AG20443 (cell line): ENCODE measurements around the gene GCNT1.
"Not testable (repeated sequence)": the region's sequence is repeated elsewhere in the genome, so short reads cannot be mapped to it uniquely, and the experiment has no call there.

Experiments used
- DNase-seq: peaks from one replicate; pipeline ENCODE4 v3.0.0; 2012; ENCODE audit warnings: low spot score, mixed read lengths

GCNT1 gene

DNA sequence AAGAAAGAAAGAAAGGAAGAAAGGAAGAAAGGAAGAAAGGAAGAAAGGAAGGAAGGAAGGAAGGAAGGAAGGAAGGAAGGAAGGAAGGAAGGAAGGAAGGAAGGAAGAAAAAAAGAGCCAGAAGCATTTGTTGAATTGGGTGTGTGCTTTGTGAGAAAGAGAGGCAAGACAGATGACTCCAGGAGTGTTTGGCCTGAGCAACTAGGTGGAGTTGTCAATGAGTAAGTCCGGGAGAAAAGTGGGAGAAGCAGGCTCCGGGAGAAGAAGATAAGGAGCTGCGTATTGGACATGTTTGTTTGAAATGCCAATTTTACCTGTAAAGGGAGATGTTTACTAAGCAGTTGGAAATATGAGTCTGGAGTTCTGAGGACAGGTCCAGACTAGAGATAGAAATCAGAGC lies 15.1 kb upstream of the GCNT1 start:
- no peak for DNase-seq

DNA sequence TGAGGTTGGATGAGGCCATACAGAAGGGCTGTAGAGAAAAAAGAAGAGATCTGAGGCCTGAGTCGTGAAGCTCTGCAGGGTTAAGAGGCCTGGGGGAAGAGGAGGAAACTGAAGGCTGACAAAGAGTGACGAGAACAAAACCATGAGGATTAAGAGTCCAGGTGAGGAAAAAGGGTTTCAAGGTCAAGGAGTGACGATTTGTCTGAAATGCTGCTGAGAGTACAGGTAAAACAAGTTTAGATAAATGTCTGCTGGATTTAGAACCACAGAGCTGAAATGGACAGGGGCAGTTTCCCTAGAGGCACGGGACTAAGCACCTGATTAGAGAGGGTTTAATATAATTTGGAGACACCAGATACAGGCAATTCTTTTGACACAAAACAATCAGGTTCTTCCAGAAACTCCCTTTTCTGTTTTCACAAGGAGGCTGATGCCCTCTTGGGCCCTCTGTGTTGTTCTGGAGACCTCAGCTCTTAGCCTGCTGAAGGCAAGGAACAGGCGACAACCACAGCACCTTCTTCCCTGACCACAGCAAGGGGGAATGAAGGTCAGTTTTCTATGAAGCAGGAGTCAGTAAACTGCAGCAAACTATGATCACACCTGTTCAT lies 14.6 kb upstream of the GCNT1 start:
- DNase-seq, result no peak

- no peak for DNase-seq
Observed at GRCh38 chr9:76445976-76446375, 13.0 kb upstream of the GCNT1 start.

DNA sequence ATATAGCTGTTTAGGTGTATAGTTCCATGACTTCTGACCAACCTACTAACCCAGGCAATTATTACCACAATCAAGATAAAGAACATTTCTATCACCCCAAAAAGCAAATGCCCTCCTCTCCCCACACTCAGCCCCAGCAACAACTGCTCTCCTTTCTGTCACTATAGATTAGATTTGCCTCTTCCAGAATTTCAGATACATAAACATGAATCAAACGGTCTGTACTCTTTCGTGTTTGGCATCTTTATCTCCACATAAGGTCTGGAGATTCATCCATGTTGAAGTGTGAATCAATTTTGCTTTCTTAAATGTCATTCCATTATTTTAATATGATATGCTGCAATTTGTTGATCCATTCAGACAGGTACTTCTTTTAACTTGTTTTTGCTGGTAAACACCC lies 10.5 kb upstream of the GCNT1 start:
- DNase-seq, result no peak

GRCh38 chr9:76451234-76451633 lies 7.7 kb upstream of the GCNT1 start:
- peak; percentile 70 for DNase-seq

DNA sequence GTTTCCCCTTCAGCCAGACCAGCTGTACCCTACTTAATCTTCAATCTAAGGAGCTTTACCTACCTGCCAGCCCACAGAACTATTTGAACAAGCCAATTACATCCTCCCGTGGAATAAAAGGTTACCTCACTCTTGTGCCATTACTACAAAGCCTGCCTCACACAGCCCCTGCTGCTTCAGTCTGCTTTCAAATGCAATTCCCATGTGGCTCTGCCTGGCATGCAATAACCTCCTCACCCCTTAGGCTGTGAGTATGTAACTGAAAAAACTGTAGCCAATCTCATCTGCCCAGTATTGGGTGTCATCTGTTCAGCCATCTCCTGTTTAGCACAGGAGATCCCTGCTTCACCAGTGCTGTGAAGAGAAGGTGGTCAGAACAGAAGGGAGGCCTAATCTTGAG lies 6.1 kb upstream of the GCNT1 start:
- no peak for DNase-seq

- peak; percentile 41 for DNase-seq
Observed at GRCh38 chr9:76453785-76454184, 5.2 kb upstream of the GCNT1 start.

DNA sequence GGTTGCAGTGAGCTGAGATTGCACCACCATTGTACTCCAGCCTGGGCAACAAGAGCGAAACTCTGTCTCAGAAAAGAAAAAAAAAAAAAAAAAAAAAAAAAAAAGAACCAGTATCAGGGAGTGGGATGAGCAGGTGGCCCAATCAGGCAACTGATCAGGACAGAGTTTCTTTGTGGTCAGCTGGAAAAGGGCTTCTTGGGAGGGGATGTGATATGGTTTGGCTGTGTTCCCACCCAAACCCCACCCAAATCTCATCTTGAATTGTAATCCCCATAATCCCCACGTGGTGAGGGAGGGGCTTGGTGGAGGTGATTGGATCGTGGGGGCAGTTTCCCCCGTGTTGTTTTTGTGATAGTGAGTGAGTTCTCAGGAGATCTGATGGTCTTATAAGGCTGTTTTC lies 4.7 kb upstream of the GCNT1 start:
- no peak for DNase-seq

DNA sequence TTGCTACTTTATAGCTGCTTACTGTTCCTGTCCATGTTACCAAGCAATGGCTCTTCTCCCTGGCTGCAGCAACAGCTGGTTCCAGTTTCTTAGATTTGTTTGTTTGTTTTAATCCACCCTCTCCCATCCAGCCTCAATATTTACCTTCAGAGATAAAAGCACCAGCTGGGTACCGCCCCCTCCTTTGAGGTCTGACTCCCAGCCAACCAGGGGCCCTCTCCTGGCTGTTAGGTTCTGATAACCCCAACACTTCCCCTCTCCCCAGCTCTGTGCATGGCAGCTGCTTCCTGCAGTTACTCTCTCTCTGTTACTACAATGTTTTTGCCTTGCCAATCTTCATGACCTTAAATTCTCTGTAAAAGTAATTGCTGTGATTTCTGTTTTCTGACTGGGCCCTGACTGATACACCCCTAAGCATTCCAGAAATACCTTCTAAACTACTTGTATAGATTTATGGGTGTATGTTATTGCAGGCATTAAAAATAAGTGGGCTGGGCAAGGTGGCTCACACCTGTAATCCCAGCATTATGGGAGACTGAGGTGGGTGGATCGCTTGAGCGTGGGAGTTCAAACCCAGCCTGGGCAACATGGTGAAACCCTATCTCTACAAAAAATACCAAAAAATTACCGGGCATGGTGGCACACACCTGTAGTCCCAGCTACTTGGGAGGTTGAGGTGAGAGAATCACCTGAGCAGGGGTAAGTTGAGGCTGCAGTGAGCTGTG lies 2.6 kb upstream of the GCNT1 start:
- no peak for DNase-seq

GRCh38 chr9:76459694-76460635 lies 983 bp downstream of the GCNT1 start:
- peak; percentile 64 for DNase-seq

DNA sequence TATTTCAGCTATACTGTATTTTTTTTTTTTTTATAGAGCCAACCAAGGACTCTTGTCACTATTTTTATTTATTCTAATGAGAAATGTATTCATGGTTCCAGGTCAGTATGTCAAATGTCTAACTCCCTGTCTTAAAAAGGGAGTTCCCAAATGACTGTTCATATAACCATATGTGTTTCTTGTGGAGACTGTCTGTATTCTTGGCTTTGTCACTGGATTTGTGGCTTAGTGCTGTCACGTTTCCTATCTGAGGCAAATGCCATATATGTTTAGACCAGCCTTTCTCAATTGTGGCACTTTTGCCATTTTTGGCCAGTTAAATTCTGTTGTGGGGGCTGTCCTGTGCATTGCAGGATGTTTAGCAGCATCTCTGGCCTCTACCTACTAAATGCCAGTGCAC lies 3.1 kb downstream of the GCNT1 start:
- no peak for DNase-seq

GRCh38 chr9:76463211-76463610 lies 4.2 kb downstream of the GCNT1 start:
- DNase-seq, result no peak

DNA sequence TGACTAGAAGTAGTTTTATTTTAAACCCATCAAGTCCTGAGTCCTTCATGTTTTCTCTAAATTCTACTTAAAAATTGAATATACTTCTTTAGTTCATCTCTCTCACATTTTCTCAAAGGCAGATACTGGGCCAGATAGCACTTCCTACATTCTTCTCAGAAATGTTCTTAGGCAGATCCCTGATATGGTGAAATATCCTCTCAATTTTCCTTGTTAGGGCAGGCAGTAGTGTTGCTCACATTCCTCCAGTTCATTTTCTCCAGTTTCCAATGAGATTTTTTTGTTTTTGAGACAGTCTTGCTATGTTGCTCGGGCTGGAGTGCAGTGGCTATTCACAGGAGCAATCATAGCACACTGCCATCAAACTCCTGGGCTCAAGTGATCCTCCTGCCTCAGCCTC lies 5.7 kb downstream of the GCNT1 start:
- no peak for DNase-seq

DNA sequence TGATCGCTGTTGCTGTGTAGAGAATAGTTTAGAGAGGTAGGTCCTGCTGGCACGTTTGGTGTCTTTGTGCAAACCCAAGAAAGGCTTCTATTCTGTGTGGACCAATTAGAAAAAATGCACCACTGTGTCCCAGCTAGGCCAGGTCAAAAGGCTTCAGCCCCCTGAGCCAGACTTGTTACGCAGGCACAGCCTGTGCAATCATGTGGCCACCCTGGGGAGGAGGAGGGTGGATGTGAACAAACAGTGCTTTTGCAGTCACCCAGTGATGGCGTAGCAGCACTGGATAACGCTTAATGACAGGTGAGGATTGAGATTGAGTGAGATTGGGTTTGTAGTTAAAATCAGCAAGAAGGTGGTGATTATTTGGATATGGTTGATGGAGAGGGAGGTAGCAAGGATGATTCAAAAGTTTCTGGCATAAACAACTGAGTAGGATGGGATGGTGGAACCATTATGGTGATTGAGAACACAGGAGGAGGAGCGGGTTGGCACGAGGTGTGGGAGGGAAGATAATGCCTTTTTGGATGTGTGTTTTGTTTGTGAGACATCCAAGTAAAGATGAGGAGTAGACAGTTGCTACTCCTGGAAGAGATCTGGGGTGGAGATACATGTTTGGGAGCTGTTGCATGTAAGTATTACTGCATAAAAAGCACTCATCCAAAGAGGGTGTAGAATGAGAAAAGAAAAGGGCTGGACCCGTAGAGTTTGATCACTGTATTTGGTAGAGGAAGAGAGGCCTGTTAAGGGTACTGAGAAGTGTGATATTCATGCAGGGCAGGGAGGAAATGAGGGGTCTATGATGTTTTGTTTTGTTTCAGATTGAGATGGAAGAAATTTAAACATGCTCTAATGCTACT lies 6.7 kb downstream of the GCNT1 start:
- no peak for DNase-seq

DNA sequence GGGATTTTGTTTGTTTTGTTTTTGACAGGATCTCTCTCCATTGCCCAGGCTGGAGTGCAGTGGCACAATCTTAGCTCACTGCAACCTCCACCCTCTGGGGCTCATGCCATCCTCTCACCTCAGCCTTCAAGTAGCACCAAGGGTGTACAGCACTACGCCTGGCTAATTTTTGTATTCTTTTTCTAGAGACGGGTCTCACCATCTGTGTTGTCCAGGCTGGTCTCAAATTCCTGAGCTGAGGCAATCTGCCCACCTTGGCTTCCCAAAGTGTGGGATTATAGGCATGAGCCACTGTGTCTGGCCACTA lies 7.3 kb downstream of the GCNT1 start:
- no peak for DNase-seq

GRCh38 chr9:76474419-76474818 lies 15.4 kb downstream of the GCNT1 start:
- no peak for DNase-seq

- DNase-seq, result no peak
Observed at GRCh38 chr9:76475686-76476085, 16.7 kb downstream of the GCNT1 start.

DNA sequence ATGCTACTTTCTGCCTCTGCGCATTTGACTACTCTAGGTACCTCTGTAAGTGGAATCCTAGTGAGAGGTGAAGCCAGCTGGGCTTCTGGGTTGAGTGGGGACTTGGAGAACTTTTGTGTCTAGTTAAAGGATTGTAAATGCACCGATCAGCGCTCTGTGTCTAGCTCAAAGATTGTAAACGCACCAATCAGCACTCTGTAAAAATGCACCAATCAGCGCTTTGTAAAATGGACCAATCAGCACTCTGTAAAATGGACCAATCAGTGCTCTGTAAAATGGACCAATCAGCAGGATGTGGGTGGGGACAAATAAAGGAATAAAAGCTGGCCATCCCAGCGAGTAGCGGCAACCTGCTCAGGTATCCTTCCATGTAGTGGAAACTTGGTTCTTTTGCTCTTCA lies 18.8 kb downstream of the GCNT1 start:
- DNase-seq, result not testable (repeated sequence)

GRCh38 chr9:76478226-76478625 lies 19.2 kb downstream of the GCNT1 start:
- no peak for DNase-seq

DNA sequence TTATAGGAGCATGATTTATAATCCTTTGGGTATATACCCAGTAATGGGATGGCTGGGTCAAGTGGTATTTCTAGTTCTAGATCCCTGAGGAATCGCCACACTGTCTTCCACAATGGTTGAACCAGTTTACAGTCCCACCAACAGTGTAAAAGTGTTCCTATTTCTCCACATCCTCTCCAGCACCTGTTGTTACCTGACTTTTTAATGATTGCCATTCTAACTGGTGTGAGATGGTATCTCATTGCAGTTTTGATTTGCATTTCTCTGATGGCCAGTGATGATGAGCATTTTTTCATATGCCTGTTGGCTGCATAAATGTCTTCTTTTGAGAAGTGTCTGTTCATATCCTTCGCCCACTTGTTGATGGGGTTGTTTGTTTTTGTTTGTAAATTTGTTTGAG lies 20.4 kb downstream of the GCNT1 start:
- not testable (repeated sequence) for DNase-seq

GRCh38 chr9:76486151-76486550 lies 27.2 kb downstream of the GCNT1 start:
- no peak for DNase-seq
